IPS-NIHi11 (cell line): Measurements from ENCODE around the gene MUL1.

ENCODE experiments used
- DNase-seq: peaks from one replicate; pipeline ENCODE4 v3.0.0; 2012; ENCODE audit warnings: mixed read lengths, low spot score

MUL1 gene

DNA sequence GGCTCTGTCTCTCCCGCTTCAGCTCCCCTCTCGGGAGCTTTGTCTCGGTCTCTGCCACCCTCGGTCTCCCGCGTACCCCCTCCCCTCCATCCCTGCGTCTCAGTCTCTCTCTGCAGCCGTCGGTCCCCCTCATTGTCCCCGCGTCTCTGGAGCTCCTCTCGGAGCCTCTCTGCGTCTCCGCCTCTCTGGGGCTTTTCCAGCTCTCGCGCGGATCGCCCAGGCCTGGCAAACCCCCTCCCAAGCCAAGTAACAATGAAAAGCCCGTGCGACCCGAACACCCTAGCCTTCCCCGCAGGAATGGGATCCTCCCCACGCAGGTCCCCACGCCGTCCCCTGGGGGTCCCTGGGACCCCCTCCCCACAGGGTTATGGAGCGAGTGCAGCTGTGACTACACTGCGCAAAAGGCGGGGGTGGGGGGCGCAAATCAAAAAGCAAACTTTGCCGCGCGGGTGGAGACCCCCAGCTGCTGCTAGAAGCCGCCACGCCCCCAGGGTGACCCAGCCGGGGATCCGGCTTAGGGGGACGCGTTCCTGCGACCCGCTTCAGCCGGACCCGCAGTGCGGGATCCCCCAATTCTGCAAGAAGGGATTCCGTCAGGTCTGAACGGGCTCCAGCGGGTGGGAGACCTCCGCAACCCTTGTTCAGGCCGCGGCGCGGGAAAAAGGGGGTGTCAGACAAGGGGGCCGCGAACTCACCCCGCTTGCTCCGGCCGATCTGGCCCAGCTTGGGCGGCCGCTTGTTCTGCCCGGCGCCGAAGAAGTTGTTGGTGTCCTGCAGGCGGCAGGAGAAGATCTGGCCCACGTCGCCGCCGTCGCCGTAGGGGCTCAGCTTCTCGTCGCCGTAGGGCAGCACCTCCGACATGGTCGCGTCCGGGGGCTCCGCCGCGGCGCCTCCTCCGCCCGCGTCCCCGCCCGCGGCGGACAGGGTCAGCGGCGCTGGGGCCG lies 23.2 kb downstream of the MUL1 start:
- DNase-seq: no peak

DNA sequence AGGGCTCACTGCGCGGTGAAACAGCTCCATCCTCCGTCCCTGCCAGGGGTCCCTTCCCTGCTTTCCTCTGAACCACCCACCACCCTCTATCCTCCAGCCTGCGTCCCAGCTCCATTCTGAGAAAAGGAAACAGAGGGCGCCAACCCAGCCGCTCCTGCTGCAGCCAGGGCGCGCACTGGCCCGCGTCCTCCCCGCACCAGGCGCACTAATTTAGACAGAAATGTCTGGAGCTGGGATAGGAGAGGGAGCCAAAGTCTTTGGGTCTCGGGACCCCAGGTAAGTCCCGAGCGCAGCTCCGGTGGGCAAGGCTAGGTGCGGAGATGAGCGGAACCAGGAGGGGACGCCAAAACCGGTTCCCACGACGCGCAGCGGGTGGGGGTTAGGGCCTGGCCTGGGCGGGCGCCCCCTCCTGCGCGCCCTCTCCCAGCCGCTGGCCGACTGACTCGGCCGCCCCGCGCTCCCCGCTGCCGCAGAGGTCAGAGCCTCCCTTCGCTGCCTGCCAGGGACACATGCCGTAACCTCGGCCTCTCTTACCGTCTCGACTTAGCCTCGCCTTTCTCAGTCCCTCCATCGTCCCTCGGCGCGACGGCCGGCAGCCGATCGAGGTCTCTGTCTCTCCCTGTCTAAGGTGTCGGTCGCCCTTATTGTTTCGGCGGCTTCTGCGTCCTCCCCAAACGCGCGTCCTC lies 24.0 kb downstream of the MUL1 start:
- DNase-seq: peak; percentile 43

DNA sequence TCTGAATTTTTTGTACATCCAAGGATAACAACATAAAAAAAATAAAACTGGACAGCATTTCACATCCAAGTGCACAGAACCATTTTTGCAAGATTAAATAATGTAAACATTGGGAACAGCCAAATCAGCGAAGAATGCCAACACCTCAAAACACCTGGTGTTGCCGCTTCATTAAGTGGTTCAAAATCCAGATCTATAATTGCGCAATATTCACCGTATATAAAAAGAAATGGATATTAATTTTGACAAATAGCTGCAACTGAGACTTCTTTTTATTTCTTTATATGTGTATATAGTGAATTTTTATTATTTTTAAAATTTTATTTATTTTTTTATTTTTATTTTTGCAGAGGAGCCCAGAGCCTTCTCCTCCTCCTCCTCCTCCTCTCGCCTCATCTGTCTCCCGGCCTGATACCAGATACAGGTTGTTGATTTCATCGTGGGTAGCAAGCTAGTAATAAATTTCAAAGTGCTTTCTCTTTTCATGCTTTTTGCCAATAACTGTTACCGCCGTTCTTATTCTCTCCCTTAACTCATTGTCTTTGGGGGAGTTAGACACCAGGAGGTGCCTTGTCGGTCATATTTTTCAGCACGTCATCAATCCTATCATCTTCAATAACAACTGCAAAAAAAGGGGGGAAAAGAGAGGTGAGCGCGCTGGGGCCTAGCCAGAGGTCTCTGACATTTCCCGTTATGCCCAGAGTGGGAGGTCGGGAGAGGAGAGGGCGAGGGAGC lies 24.7 kb downstream of the MUL1 start:
- no peak for DNase-seq

DNA sequence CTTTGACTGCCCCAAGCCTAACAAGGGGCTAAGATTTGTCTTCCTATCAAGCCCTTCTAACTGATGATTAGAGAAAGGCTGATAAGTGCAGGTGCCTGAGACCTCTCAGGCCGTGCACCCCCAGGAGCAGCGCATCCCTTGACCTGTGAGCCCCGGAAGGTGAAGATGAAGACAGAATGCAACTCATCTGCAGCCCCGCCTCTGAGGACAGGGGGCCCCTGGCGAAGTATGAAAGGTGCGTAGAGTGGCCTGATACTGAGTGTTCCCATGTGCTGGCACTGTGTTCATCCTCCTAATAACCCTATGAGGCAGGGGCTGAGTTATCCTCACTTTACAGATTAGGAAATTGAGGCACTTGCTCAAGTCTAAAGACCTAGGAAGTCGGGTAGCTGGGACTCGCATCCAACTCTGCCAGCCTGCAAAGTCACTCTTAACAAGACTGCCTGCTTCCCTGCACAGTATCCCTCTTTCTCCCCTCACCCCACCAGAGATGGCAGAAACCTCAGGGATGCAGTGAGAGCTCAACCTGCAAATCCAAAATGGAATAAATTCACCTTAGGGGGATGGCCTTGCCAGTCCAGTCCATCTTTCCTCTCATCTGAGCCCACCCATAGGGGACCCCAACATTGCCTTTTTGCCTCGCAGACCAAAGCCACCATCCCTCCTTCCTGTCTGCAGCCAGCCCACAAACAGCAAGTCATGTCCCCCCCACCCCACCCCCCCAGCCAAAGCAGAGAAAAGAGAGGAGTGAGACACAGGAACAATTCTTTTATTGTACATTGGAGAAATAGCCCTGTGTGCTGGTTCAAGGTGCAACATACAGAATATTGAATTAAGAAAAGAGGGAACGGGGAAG lies 26.1 kb downstream of the MUL1 start:
- DNase-seq: no peak

DNA sequence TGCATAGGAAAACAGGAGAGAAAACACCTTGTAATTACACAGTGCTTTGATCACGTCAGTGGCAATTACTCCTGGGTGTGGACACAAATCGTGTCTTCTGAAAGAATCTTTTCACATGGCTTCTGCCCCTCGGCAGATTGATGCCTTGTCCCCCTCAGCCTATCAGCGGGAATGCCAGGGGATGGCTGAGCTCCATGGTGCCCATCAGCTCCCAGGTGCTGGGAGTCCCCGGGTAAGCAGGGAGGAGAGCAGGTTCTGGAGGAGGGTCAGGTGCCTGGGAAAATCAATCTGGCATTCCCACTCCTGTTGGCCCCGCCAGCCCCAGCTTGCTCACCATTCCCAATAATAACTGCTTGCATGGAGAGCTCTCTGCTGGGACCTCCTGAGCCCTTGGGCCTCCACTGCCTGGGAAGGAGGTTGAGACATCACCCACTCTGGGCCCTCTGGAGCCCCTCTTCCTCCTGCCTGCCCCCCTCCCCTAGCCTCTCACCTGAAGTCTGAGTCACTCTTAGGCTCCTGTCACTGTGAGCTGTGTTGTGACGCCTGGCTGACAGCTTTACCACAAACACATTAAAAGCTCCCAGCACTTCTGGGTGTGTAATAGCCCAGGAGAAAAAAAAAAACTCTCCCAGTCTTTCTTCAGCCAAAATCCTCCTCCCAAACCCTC lies 26.9 kb downstream of the MUL1 start:
- DNase-seq: no peak

DNA sequence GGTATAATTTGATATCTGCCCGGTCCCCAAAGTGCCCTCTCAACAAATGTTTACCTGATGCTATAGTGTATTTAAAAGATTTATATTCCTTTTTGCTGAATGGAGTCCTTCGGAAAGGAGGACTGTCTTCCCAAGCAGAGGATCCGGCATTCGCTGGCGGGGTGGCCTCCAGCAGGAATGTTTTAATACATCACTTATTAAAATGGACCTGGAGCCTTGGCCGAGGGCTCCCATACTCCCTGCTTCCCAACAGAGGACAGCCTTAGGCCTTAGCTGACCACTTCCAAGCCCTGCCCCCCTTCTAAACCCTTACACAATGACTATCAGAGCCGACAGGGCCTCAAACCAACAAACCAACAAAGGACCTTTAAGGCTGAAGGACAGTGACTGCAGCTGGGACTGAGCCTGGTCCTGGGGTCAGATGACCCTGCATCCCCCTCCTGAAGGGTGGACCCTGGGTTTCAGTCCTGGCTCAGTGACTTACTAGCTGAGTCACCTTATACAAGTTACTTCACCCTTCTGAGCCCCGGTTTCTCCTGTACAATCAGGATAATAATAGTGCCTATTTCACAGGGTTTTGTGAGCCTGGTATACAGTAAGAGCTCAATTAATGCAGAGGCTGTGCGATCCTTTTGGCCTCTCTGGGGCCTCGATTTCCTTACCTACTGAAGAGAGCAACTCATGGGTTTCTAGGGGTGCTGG lies 27.6 kb downstream of the MUL1 start:
- no peak for DNase-seq

DNA sequence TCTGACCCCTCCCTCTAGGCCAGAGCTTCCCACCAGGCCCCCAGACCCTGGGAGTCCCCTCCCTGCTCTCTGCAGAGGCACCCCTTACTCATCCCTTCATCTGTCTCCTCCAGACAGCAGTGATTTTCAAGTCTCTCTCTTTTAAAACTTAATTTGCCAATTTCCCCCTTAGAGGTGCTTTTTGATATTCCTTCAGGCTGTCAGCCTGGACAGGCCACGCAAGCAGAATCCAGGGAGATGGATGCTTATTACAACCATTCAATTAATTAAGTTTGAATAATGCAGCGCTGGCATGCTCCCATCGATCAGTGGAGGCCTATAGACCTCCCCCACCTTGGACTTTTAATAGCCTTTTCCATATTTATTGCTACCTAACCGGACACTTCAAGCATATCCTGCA lies 28.1 kb downstream of the MUL1 start:
- DNase-seq: no peak

DNA sequence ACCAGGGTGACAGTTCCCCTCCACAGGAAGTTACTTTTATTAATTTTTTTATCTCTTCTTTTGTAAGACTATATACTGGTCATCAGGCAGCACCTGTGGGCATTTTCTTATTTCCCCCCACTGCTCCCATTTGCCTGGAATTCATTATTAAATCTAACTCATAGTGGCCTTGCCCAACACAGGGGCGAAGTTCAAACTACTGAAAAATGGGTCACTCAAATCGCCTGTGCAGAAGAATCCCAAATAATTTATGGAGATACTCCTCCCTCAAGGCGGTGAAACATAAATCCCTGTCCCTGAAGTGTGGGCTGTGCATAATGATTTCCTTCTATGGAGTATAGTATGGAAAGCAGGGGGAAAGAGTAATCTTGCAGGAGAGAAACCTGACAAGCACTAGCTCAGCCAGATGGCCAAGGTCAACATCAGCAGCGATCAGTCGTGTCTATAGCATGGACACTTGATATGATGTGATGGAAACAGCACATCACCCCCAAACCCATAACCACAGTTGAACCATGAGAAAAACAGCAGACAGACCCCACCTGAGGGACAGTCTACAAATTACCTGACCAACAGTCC lies 29.8 kb downstream of the MUL1 start:
- no peak for DNase-seq

DNA sequence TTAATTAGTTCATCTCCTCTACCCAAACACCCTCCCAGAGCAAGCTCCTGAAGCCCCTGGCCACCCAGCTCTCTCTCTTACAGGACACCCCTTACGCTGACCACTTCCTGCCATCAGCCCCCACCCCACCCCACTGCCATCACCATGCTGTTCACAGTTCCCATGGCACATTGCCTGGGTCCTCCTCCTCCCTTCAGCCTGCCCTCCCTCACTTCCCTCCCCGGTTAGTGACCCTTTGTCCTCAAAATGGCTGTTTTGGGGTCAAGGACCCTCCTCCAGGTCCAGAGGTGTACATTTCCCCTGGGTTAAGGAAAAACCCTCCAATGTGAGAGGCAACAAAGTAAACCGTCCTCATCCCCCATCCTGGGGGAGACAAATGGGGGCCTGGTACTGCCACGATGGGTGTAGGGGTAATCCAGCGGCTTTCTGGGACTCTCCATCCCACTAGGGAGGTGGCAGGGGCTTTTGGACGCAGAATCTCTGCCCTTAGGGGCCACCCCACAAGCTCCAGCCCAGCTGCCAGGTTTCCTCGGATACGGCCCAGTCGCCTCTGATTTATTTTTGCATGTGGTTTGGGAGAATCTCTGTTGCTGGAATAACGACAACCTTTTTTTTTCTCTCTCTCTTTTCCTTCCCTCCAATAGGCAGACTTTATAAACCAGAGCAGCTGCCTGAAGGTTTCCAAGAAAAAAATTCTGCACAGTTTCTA lies 30.4 kb downstream of the MUL1 start:
- no peak for DNase-seq

DNA sequence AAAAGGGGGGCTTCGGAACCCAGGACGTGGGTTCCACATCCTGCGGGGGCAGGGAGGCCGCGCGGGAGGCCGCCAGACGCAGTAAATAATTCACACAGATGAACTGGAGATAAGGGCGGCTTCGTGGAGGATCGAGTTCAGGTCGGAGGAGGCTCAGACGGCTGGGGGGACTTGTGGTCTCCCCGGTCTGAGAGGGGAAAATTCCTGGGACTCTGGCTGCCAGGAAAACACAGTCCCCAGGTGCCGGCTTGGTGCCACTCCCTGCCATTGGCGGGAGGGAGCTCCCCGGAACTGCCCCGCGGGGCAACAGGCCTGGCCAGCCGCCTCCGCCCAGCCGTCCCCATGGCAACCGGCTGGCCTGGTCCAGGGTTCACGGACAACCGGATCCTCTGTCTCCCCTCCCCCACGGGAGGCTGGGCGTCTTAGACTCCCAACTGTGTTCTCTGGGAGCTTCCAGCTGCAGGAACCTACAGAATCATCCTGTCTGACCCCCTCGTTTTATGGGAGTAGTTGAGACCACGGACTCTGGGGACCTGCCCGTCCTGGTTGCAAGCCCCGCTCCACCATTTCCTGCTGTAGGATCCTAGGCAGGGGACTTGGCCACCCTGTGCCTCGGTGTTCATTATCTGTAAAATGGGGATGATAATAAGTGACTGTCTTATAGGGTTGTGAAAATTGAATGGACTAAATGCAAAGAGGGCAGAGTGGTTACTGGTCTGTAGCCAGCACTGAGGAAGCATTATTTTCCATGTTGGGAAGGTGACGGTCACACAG lies 31.5 kb downstream of the MUL1 start:
- peak; percentile 77 for DNase-seq

DNA sequence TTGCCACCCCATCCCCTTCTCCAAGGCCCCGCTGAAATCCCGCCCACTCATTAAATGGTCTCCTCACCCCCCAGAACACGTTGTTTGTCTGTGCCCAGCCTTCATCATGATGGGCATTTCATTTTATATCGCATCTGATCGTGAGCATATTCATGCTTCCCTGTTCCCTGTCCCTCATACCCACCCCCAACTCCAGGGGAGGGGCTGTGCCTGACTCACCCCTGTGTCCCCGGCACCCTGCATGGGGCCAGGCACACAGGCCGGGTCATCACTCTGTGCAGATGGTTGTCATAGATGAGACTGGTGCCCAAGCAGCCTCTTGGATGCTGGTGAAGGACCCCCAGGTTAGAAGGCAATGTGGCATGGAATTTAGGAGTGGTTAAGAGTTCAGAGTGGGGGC lies 33.0 kb downstream of the MUL1 start:
- DNase-seq: no peak

DNA sequence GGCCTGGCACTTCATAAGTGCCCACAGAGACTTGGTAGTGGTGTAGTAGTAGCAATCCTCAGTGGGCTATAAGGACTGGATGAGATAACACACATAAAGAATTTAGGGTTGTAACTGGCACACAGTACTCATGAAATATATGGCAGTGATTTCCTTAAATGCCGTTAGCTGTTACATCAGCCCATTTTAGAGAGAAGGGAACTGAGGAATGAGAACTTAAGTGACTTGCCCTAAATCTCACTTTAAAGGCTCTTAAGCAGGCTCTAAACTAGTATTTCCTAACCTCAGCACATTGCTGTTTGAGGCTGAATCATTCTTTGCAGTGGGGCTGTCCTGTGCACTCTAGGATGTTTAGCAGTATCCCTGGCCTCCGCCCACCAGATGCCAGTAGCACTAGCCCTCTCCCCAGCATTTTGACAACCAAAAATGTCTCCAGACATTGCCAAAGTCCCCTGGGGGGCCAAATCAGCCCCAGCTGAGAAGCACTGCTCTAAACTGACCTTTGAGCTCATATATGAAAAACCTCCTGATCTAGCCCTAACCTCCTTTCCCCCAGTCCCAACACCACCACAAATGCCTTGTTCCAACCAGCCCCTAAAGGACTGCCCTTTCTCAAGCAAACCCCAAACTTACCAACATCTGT lies 33.5 kb downstream of the MUL1 start:
- no peak for DNase-seq

DNA sequence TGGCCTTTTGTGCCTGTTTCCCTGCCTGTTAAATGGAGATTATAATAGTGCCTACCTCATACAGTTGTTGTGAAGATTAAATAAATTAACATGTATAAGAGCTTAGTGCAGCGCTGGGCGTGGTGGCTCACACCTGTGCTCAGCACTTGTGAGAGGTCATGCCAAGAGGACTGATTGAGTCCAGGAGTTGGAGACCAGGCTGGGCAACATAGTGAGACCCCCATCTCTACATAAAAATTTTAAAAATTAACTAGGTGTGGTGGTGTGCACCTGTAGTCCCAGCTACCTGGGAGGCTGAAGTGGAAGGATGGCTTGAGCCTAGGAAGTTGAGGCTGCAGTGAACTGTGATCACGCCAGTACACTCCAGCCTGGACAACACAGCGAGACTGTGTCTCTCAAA lies 34.1 kb downstream of the MUL1 start:
- no peak for DNase-seq

DNA sequence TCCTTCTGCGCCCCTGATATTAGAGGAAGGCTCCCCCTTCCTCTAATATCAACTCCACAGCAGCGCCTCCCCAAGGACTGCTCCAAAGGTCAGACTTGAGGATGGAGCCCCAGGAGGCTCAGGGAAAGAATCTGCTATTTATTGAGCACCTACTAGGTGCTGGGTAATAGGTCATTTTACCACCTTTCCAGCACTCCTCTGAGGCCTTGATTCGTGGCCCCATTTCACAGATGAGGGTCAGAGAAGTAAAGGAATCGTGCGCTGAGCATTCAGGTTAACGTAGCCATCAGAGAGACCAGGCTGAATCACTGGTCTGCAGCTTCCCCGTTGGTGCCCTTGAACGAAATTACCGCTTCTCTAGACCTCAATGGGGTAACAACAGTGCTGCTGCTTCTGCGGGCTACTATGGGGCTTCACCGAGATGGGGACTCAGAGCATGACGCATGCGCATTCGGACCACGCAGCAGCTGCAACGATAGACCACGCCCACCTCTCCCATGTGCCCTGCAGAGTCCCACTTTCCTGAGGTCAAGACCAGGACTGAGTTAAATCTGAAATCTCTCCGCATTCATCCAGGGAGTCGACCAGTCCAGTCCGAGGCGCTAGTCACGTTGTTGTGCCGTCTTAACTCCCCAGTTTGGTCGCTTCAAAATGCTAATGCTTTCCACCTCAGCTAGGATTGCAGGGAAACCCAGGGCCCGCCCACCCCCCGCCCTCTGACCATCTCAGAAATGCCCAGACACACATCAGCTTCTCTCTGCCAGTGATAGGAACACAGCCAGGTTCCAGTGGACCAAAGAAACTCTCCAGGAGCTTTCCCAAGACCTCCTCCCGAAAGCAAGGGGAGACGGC lies 34.9 kb downstream of the MUL1 start:
- peak; percentile 91 for DNase-seq

DNA sequence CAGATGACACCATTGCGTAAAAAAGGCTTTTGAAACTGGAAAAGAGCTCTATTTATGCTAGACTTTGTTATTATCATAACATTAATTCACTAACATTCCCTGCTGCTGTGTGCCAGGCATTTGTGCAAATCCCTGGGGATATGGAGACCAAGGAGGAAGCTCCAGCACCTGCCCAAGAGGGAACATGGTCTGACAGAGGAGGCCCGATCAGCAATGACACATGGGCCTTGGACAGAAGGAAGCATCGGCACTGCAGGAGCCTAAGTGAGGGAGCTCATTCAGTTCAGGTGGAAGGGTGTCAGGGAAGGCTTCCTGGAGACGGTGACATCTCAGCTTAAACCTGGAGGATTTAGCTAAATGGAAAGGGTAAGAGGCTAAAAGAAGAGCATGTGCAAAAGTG lies 35.8 kb downstream of the MUL1 start:
- no peak for DNase-seq

DNA sequence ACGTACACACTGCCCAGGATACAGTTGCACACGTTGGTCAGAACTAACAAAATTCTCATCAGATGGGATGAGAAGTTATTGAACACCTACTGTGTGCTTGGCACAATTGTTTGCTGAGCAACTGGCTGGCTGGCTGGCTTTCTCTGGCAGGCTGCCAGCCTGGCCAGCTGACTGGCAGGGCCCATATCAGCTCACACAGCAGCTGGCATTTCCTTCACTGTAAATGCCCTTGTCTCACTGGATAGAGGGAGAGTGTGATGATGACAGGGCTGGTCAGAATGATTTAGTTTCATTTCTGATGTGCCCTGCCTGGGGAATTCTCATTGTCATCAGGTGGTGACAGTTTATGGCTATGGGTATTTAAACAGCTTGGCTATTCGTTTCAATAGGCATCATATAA lies 37.8 kb downstream of the MUL1 start:
- no peak for DNase-seq

DNA sequence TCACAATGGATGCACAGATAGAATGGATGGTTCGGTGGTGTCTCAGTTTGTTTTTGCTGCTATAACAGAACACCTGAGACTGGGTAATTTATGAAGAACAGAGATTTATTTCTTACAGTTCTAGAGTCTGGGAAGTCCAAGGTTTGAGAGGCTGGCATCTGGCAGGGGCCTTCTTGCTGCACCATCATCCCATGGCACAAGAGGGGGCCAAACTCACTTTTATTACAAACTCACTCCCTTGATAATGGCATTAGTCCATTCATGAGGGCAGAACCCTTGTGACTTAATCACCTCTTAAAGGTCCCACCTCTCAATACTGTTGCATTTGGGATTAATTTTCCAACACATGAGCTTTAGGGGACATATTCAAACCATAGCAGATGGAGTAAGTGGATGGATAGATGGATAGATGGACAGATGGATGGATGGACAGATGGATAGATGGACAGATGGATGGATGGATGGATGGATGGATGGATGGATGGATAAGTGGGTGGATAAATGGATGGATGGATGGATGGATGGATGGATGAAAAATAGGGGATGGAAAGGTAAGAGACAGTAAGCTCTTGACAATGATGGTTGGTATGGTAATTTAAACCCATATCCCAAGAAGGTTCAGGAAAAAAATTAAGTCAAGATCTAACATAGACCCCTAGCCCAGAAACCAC lies 38.4 kb downstream of the MUL1 start:
- no peak for DNase-seq
